T-helper 22 cell (primary cell): ENCODE results near the gene ATP6V1G3.
"Not testable (repeated sequence)": the region's sequence is repeated elsewhere in the genome, so short reads cannot be mapped to it uniquely, and the experiment has no call there.

Source experiments
- DNase-seq: peaks from one replicate; pipeline ENCODE4 v3.0.0-alpha.2; 2020; ENCODE audit warnings: low read depth

The ATP6V1G3 gene, protein sequence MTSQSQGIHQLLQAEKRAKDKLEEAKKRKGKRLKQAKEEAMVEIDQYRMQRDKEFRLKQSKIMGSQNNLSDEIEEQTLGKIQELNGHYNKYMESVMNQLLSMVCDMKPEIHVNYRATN

DNA sequence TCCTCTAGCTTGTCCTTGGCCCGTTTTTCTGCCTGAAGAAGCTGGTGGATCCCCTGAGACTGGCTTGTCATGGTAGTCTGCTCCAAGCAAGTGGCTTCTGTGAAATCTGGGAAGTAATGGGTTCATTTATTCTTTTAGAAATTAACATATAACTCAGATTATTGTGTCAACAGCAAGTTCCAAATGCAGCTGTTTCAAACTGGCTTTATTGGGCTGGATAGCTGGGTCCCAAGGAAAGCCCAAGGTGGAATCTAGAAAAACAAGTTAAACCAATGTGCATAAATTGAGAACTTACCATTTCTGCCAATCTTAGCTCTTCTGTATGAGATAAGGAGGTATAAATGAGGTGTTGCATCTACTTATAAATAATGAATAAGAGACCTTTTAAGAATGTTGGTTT is at the start of gene ATP6V1G3:
TSS of gene ATP6V1G3 (minus strand) at position 101 of the 400 bp plus-strand sequence. CDS start at position 71, 30 bp downstream.
- DNase-seq, result no peak

DNA sequence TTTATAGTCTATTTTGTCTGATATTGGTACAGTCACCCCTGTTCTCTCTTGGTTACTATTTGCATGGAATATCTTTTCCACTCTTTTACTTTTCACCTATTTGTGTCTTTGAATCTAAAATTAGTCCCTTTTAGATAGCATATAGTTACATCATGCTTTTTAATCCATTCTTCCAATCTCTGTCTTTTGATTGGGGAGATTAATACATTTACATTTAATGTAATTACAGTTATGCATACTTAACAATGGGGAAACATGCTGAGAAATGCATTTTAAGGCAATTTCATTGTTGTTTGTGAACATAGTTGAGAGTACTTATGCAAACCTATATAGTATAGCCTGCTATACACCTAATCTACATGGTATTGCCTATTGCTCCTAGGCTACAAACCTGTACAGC is 48.4 kb upstream of the ATP6V1G3 start:
- no peak for DNase-seq

DNA sequence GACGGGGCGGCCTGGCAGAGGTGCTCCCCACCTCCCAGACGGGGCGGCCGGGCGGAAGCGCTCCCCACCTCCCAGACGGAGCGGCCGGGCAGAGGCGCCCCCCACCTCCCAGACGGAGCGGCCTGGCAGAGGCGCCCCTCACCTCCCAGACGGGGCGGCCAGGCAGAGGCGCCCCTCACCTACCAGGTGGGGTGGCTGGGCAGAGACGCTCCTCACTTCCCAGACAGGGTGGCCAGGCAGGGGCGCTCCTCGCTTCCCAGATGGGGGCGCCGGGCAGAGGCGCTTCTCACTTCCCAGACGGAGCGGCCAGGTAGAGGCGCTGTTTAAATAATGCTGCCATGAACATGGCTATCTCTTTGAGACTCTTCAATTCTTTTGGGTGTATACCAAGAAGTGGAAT is 43.7 kb upstream of the ATP6V1G3 start:
- no peak for DNase-seq

- not testable (repeated sequence) for DNase-seq
These were observed 42.8 kb upstream of the ATP6V1G3 start for GRCh38 chr1:198583209-198583802.

DNA sequence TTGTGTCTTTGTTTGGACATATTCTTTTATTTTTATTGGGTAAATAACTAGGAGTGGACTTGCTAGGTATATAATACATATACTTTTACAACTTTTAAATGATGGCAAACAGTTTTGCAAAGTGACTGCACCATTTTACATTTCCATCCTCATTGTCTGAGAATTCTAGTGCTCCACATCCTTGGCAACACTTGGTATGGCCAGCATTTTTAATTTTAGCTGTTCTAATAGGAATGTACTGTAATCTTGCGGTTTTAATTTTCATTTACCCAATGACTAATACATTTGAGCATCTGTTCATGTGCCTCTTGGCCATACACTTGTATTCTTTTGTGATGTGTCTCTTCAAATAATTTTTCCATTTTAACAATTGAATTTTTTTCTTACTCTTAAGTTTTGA is 37.0 kb upstream of the ATP6V1G3 start:
- DNase-seq, result no peak

GRCh38 chr1:198575798-198576641 is 35.5 kb upstream of the ATP6V1G3 start:
- no peak for DNase-seq

- DNase-seq, result no peak
These were observed 34.8 kb upstream of the ATP6V1G3 start for GRCh38 chr1:198575292-198575691.

- DNase-seq, result no peak
These were observed 33.8 kb upstream of the ATP6V1G3 start for GRCh38 chr1:198574325-198574724.

- no peak for DNase-seq
These were observed 24.2 kb upstream of the ATP6V1G3 start for GRCh38 chr1:198564716-198565115.

DNA sequence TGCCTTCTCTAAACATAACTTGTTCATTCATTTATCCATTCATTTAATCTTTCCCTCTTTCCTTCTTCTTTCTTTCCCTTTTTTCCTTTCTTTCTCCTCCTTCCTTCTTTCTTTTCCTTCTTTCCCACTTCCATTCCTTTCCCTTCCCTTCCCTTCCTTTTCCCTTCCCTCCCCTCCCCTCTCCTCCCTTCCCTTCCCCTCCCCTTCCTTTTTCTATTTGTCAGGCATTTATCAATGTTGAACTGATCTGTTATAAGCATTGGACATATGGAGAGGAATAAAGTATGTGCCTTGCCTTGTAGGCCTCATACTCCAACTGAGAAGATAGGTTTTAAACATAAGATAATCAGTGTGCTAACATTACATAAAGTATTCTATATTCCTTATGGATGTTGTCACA is 23.7 kb upstream of the ATP6V1G3 start:
- DNase-seq, result no peak

GRCh38 chr1:198563583-198563982 is 23.1 kb upstream of the ATP6V1G3 start:
- no peak for DNase-seq

DNA sequence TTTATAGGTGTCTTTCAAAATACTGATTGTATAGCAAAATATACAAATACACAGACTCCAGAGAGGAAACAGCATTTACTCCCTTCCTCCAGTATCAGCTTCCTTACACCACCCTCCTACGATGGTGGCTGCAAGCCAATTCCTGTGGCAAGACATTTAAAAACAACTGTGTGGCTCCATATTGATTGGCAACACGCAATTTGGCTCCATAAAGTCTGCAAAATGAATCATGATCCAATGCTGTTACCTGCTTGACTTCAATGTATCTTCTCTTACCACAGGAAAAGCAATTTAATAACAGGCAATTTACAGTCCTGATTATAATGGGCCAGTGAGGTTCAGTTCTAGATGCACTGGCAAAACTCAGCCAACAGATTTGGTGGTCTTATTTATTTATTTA is 19.7 kb upstream of the ATP6V1G3 start:
- no peak for DNase-seq

- no peak for DNase-seq
These were observed 18.9 kb upstream of the ATP6V1G3 start for GRCh38 chr1:198559362-198559761.

GRCh38 chr1:198558402-198558801 is 17.9 kb upstream of the ATP6V1G3 start:
- no peak for DNase-seq

GRCh38 chr1:198556971-198557370 is 16.5 kb upstream of the ATP6V1G3 start:
- peak; percentile 31 for DNase-seq

DNA sequence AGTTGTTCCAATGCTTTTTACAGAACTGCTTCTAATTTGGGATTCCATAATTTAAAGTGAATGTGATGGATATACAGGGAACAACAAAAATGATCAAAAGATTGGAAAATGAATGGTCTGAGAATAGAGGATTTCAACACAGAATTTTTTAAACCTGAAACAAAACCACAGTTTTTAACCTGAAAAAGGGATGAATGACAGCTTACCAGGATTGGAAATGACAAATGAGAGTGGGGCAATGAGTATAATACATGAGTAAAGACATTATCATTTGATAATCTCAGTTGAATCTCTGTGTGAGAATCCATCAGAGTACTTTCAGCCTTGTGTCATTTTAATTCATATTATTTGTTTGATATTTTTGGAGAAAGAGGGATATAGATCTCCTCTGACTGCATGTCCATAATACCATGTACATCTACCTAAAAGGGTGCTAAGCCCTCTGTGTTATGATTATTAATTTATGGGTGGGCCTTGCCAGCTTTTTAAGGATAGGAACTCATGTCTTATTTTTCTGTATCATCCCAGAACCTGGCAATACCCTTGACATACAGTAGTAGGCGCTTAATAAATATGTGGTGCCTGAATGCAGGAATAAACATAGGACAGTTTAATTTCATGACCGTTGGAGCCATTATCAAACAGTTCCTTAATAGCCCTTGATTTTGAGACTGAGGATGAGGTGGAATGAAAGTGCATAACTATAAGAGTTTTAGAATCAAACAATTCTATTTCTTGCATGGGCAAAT is 12.4 kb upstream of the ATP6V1G3 start:
- no peak for DNase-seq

- no peak for DNase-seq
These were observed 10.6 kb upstream of the ATP6V1G3 start for GRCh38 chr1:198550941-198551524.

GRCh38 chr1:198549866-198550265 is 9.4 kb upstream of the ATP6V1G3 start:
- DNase-seq, result no peak

- no peak for DNase-seq
These were observed 8.4 kb upstream of the ATP6V1G3 start for GRCh38 chr1:198548890-198549289.

DNA sequence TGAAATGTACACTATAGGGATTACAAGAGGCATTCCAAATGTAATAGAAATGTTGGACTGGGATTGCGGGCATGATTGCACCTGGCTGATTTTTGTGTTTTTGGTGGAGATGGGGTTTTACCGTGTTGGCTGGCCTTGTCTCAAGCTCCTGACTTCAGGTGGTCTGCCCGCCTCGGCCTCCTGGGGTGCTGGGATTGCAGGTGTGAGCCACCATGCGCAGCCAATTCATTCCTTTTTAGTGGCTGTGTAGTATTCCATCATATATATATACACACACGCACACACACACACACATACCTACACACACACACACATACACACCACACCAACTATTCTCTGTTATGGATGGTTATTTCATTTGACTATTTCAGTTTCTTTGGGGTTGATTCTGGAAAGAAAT is 4.7 kb upstream of the ATP6V1G3 start:
- DNase-seq, result no peak

GRCh38 chr1:198544265-198544664 is 3.8 kb upstream of the ATP6V1G3 start:
- no peak for DNase-seq

- no peak for DNase-seq
These were observed 3.3 kb upstream of the ATP6V1G3 start for GRCh38 chr1:198543670-198544260.
